HUES64 (cell line): Measurements from ENCODE around the gene ARL8B.
A peak's percentile ranks its signal among the peaks of the same experiment; 100 is the strongest.
"Not testable (repeated sequence)": the region's sequence is repeated elsewhere in the genome, so short reads cannot be mapped to it uniquely, and the experiment has no call there.

Source experiments
- H3K27ac ChIP-seq: 2 replicates; pipeline ENCODE4 v1.7.0; 2013; ENCODE audit warnings: low read depth, low read length, inconsistent platforms
- H3K27me3 ChIP-seq: 2 replicates; pipeline ENCODE4 v1.6.1; 2013; ENCODE audit warnings: mild to moderate bottlenecking, low read length; ENCODE audit not compliant: insufficient read depth
- H3K36me3 ChIP-seq: 2 replicates; pipeline ENCODE4 v1.6.1; 2013; ENCODE audit warnings: mild to moderate bottlenecking, low read length; ENCODE audit not compliant: insufficient read depth
- H3K4me1 ChIP-seq: 2 replicates; pipeline ENCODE4 v1.6.1; 2013; ENCODE audit warnings: mild to moderate bottlenecking, low read length, moderate library complexity; ENCODE audit not compliant: insufficient read depth
- H3K4me3 ChIP-seq: 2 replicates; pipeline ENCODE4 v1.5.1; 2013; ENCODE audit warnings: mild to moderate bottlenecking, low read length, moderate library complexity
- H3K9ac ChIP-seq: 2 replicates; pipeline ENCODE4 v1.6.1; 2013; ENCODE audit warnings: mild to moderate bottlenecking, low read depth, low read length
- H3K9me3 ChIP-seq: 2 replicates; pipeline ENCODE4 v1.6.1; 2013; ENCODE audit warnings: low read depth, low read length; ENCODE audit not compliant: insufficient read depth
- WGBS: fragments of 150-250, 120-280 bp; methylation state at CpG from one replicate; pipeline ENCODE4 v1.1.7; 2013; ENCODE audit warnings: missing lambda C conversion rate; 5-methylcytosine and 5-hydroxymethylcytosine counted together

Gene ARL8B

DNA sequence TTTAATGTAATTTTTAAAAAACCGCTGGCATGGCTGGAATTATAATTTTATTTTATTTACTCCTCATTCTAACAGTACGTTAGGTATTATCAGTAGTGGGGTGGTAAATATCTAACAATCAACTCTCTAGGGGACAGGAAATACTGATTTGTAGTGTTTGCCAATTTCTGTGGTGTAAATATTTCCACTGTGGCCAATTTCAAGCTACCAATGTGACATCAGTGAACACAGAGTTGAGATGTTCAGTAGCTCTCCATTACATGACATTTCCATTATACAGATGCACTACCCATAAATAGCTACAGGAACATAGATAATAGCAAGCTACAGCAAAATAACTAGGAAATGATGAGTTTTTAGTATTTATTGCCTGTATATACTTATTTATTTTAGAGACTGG lies 10.0 kb upstream of the ARL8B start:
- Histone ChIP-seq H3K4me3 (no peak overlapping the region), H3K27ac (no peak overlapping the region), H3K9me3 (no peaks in the 10 kb centered on the region), H3K27me3 (no peaks in the 10 kb centered on the region), H3K36me3 (no peaks in the 10 kb centered on the region), H3K4me1 (no peaks in the 10 kb centered on the region), H3K9ac (no peak overlapping the region)
- WGBS, result no CpG with 5 or more reads among the region's 2 CpGs

DNA sequence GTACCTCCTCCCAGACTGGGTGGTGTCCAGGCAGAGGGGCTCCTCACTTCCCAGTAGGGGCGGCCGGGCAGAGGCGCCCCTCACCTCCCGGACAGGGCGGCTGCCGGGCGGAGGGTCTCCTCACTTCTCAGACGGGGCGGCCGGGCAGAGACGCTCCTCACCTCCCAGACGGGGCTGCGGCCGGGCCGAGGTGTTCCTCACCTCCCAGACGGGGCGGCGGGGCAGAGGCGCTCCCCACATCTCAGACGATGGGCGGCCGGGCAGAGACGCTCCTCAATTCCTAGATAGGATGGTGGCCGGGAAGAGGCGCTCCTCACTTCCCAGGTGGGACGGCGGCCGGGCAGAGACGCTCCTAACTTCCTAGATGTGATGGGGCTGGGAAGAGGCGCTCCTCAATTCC lies 8.4 kb upstream of the ARL8B start:
- not testable (repeated sequence) for H3K9ac ChIP-seq, H3K4me1 ChIP-seq, H3K9me3 ChIP-seq, H3K4me3 ChIP-seq, H3K27me3 ChIP-seq, H3K36me3 ChIP-seq, H3K27ac ChIP-seq
- WGBS, result 96% methylated on average over 30 of the region's 30 CpGs

DNA sequence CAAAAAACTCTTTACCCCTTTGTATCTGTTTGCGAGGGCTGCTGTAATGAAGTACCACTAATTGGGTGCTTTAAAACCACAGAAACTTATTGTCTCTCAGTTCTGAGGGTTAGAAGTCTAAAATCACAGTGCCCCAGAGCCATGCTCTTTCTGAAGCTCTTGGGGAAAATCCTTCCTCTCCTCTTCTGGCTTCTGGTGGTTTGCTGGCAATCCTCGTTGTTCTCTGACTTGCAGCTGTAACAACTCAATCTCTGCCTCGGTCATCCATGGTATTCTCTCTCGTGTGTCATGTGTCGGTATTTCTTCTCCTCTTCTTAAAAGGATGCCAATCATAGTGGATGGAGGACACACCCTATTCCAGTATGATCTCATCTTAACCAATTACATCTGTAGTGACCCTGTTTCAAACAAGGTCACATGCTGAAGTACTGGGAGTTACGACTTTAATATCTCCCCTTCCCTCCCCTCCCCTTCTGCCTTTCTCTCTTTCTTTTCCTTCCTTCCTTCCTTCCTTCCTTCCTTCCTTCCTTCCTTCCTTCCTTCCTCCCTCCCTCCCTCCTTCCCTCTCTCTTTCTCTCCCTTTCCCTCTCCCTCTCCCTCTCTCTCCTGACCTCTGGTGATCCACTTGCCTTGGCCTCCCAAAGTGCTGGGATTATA lies 6.5 kb upstream of the ARL8B start:
- H3K9ac ChIP-seq, result no peak overlapping the region
- H3K4me3 ChIP-seq, result no peak overlapping the region
- H3K4me1 ChIP-seq, result no peaks in the 10 kb centered on the region
- no peaks in the 10 kb centered on the region for H3K36me3 ChIP-seq
- H3K27me3 ChIP-seq, result no peaks in the 10 kb centered on the region
- no peaks in the 10 kb centered on the region for H3K9me3 ChIP-seq
- 92% methylated on average over 6 of the region's 6 CpGs for WGBS
- no peak overlapping the region for H3K27ac ChIP-seq

DNA sequence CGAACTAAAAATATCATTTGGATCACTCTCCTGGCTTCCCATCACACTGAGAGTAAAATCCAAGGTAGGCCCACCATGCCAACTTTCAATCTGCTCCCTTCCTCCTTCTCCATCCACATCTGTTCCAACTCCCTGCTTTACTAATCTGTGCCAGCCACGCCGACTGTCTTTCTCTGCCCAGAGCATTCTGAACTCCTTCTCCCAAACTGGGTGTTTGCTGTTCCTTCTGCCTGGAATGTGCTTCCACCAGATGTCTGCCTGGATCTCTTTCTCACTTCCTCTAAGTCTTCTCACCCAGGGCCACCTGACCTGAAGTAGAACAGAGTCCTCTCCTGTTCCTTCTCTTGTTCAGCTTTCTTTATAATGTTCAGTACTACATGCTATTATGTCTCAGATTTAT lies 5.6 kb upstream of the ARL8B start:
- H3K4me1 ChIP-seq, result no peaks in the 10 kb centered on the region
- 92% methylated on average over 3 of the region's 3 CpGs for WGBS
- H3K27ac ChIP-seq, result no peak overlapping the region
- no peaks in the 10 kb centered on the region for H3K36me3 ChIP-seq
- H3K9me3 ChIP-seq, result no peaks in the 10 kb centered on the region
- no peak overlapping the region for H3K9ac ChIP-seq
- no peak overlapping the region for H3K4me3 ChIP-seq
- H3K27me3 ChIP-seq, result no peaks in the 10 kb centered on the region

DNA sequence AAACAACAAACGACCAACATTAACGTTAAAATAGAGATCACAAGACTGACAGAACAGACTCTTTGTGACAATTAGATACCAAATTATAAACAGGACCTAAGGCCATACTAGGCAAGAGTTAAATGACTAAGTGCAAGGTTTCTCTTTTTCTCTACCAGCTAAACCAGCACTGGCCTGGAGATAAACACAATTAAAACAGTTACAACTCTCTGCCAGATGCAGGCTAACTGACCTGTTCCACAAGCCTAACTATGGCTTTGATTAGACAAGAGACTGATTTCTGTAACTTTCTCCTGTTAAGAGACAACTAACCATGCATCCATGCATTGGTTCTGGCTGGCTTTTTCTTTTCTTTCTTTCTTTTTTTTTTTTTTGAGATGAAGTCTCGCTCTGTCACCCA lies 1.6 kb upstream of the ARL8B start:
- no peaks in the 10 kb centered on the region for H3K27me3 ChIP-seq
- H3K4me1 ChIP-seq, result peaks cover 9% of the 10 kb centered on the region; the same call in 1 of the 2 replicates
- 91% methylated on average over 3 of the region's 3 CpGs for WGBS
- H3K27ac ChIP-seq, result no peak overlapping the region
- no peak overlapping the region for H3K9ac ChIP-seq
- no peaks in the 10 kb centered on the region for H3K9me3 ChIP-seq
- peaks cover 5% of the 10 kb centered on the region; the same call in 1 of the 2 replicates for H3K36me3 ChIP-seq
- H3K4me3 ChIP-seq, result no peak overlapping the region

DNA sequence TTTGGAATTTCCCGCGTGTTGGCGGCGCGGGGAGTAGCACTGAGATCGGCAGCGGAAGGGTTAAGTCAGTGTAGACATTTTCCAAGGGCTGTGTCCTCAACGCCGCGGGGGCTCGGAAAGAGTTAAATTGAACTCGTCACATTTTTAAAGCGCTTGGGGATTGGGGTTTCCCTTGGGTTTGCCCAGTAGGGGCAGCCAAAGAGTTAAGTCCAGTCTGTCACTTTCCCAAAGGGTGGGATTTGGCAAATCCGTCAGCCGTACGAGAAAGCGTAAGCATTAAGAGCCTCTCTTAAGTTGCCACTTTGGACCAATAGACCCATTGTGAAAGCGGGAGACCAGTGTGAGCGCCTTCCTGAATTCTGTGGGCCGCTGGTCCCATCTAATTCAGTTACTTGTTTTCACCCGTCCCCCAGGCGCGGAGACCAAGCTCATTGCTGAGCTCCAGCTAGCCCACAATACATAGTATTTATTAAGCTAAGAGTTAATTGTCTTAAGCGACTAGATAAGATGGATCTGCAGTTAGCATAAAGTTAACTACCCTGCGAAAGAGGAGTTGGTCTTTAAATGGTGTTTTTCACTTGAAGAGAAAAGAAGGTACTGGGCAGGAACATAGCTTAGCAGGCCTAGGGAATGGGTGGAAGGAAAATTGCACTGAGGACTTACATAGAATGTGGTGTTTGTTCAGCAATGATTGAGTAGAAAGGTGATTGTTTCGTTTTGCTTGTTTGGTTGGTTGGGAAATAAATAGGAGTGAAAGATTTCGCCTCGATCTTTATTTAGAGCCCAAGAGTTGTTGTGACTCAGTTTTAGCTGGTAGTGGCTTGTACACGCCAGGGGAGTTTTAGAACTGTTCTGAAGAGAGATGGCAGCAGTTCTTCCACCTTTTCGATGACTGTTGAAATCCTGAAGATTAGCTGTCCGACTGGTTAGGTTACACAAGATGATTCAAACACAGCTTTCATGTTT lies 932 bp downstream of the ARL8B start:
- Histone ChIP-seq H3K27me3 (no peaks in the 10 kb centered on the region), H3K36me3 (peaks cover 5% of the 10 kb centered on the region; the same call in 1 of the 2 replicates), H3K27ac (peak overlapping the region; percentile 90), H3K9me3 (no peaks in the 10 kb centered on the region), H3K4me3 (peak overlapping the region; percentile 99), H3K9ac (peak overlapping the region; percentile 91), H3K4me1 (peaks cover 9% of the 10 kb centered on the region; the same call in 1 of the 2 replicates)
- 16% methylated on average over 31 of the region's 31 CpGs for WGBS

DNA sequence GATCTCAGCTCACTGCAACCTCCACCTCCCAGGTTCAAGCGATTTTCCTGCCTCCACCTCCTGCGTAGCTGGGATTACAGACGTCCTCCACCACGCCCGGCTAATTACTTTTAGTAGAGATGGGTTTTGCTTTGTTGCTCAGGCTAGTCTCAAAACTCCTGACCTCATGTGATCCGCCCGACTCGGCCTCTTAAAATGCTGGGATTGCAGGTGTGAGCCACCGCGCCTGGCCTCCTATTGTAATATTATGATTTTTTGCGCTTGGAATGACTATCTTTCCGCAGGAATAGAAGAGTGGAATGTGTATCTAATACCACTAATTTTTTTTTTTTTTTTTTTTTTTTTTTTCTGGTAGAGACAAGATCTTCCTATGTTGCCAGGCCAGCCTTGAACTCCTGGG lies 1.8 kb downstream of the ARL8B start:
- 94% methylated on average over 11 of the region's 12 CpGs for WGBS
- Histone ChIP-seq H3K27ac (no peak overlapping the region), H3K36me3 (peaks cover 5% of the 10 kb centered on the region; the same call in 1 of the 2 replicates), H3K4me3 (peak overlapping the region; percentile 99; the same call in 1 of the 2 replicates), H3K4me1 (peaks cover 9% of the 10 kb centered on the region; the same call in 1 of the 2 replicates), H3K9ac (no peak overlapping the region), H3K27me3 (no peaks in the 10 kb centered on the region), H3K9me3 (no peaks in the 10 kb centered on the region)

DNA sequence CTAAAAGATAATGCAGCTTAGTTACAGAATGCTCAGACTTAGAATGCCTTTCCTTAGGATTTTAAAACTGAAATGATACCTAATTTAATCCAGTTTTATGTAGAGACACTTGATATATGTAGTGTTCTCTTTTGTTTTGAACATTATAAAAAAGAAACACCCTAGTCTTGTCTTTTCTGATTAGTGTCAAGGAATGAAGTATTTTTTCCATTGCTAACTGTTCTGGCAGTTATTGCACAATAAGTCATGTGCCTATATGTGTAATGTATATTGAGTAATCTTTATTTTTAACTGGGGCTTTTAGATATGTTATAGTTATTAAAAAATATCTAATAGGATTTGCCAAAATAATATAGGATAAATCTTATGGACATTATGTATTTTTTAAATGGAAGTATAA lies 4.5 kb downstream of the ARL8B start:
- no peak overlapping the region for H3K9ac ChIP-seq
- no peak overlapping the region for H3K4me3 ChIP-seq
- H3K27me3 ChIP-seq, result no peaks in the 10 kb centered on the region
- H3K36me3 ChIP-seq, result peaks cover 5% of the 10 kb centered on the region; the same call in 1 of the 2 replicates
- no peaks in the 10 kb centered on the region for H3K9me3 ChIP-seq
- H3K4me1 ChIP-seq, result peaks cover 9% of the 10 kb centered on the region; the same call in 1 of the 2 replicates
- no peak overlapping the region for H3K27ac ChIP-seq

DNA sequence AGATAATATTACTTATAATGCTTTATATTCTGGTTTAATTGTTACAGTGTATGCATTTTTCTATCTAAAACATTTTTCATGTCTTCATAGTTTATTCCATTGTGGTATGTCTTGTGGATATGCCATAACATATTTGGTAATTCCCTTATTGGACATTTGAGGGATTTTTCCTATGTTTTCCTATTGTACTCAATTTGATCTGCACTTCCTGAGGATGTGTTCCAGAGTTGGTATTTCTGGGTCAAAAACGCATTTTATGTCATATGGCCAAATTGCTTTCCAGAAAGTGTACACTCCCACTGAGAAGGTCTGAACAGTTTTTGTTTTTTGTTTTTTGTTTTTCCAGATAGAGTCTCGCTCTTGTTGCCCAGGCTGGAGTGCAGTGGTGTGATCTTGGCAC lies 6.8 kb downstream of the ARL8B start:
- no peaks in the 10 kb centered on the region for H3K9me3 ChIP-seq
- H3K27ac ChIP-seq, result no peak overlapping the region
- no peak overlapping the region for H3K9ac ChIP-seq
- no peaks in the 10 kb centered on the region for H3K27me3 ChIP-seq
- 100% methylated on average over 2 of the region's 2 CpGs for WGBS
- H3K4me1 ChIP-seq, result peaks cover 16% of the 10 kb centered on the region
- peaks cover 5% of the 10 kb centered on the region; the same call in 1 of the 2 replicates for H3K36me3 ChIP-seq
- no peak overlapping the region for H3K4me3 ChIP-seq

DNA sequence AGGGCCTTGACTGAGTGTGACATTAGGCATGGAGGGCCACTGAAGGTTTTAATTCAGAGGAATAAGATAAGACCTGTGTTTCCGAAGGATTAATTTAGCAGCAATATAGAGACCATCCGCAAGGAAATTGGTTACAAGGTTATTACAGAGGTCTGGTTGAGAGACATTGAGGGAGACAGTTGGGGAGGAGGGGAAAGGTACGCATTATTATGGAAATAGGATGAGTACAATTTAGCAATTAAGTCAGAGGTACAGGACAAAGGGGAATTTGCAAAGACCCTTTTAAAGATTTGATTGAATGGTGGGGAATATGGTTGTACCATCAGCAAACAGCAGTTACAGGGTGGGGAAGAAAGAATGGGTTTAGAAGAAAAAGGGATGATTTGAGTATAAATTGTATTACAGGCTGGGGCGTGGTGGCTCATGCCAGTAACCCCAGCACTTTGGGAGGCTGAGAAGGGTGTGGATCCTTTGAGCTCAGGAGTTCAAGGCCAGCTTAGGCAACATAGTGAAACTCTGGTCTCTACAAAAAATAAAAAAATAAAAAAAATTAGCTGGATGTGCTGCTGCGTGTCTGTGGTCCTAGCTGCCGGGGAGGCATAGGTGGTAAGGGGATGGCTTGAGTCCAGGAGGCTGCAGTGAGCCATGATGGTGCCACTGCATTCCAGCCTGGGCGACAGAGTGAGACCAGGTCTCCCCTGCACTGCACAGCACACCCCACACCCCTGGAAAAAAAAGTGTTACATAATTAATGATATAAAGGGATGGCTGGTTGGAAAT lies 11.3 kb downstream of the ARL8B start:
- H3K4me1 ChIP-seq, result peaks cover 21% of the 10 kb centered on the region
- peak overlapping the region; percentile 25; the same call in 1 of the 2 replicates for H3K4me3 ChIP-seq
- H3K9me3 ChIP-seq, result no peaks in the 10 kb centered on the region
- peak overlapping the region; percentile 63 for H3K27ac ChIP-seq
- H3K36me3 ChIP-seq, result no peaks in the 10 kb centered on the region
- peak overlapping the region; percentile 50; the same call in 1 of the 2 replicates for H3K9ac ChIP-seq
- H3K27me3 ChIP-seq, result no peaks in the 10 kb centered on the region
- 69% methylated on average over 6 of the region's 7 CpGs for WGBS

DNA sequence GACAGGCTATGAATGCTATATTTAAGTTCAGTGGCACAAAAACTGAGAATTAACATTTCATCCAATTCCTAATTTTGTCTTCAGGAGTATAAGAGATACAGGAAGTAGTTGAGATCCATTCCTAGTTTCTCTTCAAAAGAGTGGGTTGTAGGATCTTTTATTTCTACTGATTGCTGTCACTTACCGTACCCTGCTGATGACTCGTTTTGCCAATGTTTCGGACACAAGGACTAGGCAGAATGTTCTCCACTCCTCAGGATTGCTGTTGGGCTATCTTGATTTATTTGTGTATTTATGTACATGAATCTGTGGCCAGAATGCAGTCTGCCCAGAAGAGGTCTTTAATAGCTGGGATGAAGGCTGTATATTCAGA lies 11.9 kb downstream of the ARL8B start:
- H3K9me3 ChIP-seq, result no peaks in the 10 kb centered on the region
- H3K27me3 ChIP-seq, result no peaks in the 10 kb centered on the region
- no peak overlapping the region for H3K27ac ChIP-seq
- H3K4me1 ChIP-seq, result peaks cover 21% of the 10 kb centered on the region
- 95% methylated on average over 3 of the region's 3 CpGs for WGBS
- H3K4me3 ChIP-seq, result no peak overlapping the region
- H3K9ac ChIP-seq, result no peak overlapping the region
- no peaks in the 10 kb centered on the region for H3K36me3 ChIP-seq
